CD4-positive, alpha-beta T cell treated with Interleukin-6 at 100 ng/mL for 8 hours (primary cell): ENCODE measurements around the gene PDIA5.
"Not testable (repeated sequence)": the region's sequence is repeated elsewhere in the genome, so short reads cannot be mapped to it uniquely, and the experiment has no call there.

Experiments used
- DNase-seq: peaks from one replicate; pipeline ENCODE4 v3.0.0-alpha.2; 2020; ENCODE audit warnings: mixed read lengths, low spot score

Gene PDIA5

DNA sequence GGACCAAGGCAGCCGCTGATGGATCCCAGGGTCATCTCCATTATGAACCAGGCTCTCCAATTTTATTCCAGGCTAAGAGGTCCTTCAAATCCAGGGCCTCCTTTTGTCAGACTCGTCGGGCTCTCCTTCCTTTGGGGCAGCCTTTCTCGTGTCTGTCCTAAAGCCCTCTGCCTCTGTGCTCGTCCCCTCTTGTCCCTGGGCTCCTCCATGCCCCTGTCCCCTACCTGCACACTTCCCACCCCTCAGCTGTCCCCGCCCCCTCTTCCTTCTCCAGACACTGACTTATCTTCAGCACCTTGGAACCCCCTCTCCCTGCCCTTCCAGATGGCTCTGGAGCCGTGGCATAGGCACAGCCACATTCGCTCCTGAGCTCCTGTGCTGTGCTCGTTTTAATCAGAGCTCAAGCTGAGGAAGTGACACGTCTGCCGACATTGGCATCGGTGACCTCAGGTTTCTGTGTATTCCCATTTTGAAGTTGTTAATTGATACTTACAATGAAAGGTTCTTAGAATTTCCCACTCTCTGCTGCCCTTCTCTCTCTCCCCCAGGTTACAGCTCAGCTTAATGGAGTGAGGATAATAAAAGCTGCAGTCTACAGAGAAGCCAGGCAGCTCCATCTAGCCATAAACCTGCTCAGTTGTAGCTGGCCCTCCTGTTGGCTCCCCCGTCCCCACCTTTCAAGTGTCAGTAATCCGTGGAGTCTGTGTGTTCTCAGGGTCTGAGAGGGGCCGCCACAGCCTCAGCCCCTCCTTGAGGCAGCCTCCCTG lies 83.8 kb downstream of the PDIA5 start:
- no peak for DNase-seq

DNA sequence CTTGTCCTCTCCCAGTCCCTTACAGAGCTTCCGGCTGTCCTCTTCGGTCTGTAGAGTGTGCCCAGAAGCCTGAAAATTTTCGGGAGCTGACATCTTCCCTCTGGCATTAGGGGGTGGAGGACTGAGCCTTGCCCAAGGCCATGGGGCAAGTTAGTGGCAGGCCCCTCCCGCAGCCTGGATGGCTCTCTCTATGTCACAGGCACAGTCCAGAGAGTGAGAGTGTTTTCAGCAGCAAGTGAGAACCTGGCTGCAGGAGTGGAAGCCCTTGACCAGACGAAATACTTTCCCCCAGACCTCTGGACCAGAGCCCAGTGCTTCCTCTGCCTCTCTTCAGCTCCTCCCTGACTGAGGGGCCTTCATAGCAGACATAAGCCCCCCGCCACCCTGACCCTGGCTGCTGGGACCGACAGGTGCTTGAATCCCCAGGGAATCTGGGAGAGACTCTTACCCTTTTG lies 84.5 kb downstream of the PDIA5 start:
- DNase-seq: no peak

DNA sequence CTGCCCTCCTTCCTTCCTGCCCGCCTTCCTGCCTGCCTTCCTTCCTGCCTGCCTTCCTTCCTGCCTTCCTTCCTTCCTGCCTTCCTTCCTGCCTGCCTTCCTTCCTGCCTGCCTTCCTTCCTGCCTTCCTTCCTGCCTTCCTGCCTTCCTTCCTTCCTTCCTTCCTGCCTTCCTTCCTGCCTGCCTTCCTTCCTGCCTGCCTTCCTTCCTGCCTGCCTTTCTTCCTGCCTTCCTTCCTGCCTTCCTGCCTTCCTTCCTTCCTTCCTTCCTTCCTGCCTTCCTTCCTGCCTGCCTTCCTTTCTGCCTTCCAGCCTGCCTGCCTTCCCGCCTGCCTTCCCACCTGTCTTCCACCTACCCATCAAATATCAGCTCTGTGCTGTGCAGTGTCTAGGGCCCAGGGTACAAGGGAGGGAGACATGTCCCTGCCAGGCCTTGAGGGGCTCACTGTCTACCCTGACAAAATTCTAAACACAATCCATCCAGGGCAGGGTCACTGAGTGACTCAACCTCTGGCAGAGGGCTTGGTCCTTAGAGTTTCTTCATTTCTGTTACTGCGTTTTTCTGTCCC lies 85.1 kb downstream of the PDIA5 start:
- not testable (repeated sequence) for DNase-seq

DNA sequence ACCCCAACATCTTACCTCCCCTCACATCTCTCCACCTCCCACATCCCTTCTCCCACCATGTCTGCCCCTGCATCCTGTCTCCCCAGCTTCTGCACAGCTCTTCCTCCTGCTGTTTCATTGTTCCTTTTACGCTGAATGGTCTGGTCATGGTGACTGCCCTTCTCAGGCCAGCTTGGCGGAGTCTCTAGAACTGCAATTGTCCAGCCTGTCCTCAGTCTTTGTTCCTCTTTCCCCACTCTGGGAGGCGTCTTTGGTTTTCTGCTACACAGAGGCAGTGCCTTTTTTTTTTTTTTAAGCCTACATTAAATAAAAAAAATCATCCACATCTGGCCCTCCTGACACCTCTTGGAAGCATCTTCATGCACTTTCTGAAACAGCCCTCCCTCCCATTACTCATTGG lies 85.9 kb downstream of the PDIA5 start:
- no peak for DNase-seq

DNA sequence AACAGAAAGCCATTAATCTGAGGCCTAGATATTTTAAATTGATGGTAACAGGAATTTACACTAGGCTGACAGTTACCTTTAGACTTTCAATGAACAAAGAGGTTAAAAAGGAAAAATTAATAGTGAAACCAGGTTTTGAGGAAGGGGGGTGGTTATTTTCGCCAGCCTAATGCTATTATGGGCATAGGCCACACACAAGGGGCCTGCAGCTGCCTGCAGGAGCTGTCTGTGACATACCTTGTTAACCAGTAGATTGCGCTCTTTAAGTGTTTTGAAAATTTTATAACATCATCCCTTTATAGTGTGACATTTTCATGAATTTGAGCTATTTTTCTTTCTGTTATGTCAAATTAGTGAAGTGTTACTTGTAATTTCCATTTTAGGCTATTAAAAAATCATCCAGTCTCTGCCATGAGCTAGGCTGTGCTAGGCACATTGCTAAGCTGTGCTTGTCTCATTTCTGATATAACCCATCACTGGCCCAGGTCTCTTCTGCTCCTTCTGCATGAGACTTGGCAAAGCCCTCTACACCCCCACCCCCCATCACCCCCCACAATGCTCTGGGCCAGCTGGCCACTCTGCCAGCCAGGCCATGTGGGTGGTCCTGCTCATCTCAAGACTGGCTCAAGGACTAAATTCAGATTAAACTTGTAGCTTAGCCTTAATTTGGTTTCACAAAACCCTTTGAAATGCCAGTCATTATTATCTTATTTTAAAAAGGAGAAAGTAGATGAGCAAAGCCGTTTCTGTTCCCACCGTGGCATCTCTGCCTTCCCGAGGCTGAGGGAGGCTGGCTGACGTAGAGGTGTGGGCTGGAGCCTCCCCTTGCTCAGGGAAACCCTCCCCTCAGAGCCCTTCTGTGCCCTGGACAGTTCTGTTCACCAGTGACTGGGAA lies 86.5 kb downstream of the PDIA5 start:
- DNase-seq: no peak

DNA sequence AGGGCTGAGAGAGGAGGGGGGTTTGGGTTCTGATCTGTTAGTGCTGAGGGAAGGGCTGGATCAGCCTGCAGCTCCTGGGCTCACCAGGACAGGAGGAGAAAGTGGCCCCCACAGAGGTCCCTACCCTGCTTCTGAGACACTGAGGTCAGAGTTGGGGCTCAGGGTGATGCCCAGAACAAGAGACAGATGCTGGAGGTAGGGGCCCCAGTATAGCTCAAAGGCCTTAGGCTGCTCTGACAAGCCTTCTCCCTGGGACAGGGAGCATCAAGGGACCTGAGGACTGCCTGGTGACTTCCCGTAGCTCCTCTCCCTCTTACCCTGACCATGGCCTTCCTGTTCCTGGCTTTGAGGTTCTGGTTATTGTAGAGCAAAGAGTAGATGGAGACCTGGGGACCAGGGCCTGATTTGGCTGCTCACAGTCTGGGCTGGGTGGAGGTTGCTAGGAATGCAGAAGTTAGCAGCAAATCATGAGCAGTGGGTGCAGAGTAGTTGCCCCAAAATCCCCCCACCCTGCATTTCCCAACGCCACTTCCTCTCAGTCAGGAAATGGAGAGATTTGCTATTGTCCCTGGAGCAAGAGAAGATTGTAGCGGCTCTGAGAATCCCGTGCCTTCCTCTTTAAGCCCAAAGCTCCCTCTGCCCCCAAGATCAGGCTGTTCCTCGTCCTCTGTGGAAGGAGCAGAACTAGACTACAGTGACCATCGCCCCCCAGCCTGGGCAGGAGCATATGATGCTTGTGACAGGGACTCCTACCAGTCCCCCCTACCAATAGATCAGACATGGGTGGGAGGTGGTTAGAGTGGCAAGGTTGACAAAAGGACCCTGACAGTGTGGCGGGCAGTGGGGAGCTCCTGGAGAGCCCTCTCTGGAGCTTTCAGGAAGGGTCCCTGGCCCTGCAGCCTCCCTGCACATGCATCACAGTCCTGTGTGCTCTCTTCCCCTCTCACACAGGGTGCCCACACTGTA lies 87.5 kb downstream of the PDIA5 start:
- DNase-seq: no peak

DNA sequence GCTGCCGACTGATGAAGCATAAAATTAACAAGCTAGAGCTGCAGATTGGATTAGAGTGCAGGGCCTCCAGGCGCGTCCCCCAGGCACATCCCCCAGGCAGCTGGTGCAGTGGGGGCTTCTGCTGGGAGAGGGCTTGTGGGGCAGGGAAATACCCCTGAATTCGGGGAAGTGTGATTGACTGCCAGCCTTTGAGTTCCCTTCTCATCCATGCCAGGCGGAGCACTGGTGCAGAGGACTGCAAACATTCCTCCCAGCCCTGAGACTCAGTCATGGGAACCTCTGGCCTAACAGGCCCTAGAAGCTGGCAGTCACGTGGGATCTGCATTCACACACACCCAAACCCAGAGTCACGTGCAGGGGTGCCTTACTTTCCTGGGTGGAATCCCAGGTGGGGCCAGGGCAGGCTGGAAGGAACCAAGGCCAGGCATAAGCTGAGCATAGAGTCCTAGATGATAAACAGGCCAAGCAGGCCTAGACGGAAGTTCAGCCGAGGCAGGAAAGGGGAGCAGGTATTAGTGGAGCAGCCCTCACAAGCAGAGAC lies 88.7 kb downstream of the PDIA5 start:
- no peak for DNase-seq

DNA sequence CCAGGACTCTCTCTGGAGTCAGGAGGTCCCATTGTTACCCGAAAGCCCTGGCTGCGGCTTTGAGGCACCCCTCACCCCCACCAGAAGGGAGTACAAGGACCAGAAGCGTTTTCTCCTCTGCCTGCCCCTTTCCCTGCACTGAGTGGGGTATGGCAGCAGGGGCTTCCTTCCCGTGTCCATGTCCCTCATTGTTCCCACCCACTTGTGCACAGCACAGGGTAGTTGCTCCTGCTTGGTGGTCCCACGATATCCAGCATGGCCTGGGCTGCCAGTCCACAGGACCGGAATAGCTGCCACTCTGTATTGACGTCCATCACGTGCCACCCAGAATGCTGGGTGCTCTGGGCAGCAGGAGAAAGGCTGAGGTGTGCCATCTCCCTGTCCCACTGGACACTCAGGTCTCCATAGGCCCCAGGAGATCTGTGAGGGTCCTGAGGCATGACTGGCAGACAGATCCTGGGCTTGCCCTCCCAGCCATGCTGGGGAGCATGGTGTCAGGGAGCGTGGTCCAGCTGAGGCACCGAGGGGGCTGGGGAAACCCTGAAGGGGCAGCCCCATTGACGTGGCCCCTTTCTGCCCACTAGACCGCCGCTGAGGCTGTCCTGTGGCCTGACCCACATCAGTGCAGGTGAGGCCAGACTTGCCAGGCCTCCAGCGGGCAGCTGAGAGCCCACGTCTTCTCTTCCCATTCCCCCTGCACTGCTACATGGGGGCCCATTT lies 89.6 kb downstream of the PDIA5 start:
- DNase-seq: no peak

DNA sequence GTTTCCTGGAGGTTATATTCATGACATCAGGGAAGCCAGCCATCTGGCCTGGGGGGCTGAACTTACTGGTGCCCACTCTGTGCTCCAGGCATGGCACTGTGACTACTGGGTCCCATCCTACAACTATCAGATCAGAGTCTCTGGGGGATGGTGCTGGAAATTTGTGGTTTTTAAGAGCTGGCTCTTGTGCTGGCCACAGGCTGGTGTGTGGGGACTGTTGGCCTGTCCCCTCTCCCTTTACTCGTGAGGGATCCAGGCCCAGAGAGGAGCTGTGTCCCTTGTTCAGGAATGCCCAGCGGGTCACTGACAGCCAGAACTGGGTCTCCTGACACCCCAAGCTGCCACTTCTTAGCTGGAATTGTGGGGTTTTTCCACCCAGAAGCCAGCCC lies 90.4 kb downstream of the PDIA5 start:
- DNase-seq: no peak

DNA sequence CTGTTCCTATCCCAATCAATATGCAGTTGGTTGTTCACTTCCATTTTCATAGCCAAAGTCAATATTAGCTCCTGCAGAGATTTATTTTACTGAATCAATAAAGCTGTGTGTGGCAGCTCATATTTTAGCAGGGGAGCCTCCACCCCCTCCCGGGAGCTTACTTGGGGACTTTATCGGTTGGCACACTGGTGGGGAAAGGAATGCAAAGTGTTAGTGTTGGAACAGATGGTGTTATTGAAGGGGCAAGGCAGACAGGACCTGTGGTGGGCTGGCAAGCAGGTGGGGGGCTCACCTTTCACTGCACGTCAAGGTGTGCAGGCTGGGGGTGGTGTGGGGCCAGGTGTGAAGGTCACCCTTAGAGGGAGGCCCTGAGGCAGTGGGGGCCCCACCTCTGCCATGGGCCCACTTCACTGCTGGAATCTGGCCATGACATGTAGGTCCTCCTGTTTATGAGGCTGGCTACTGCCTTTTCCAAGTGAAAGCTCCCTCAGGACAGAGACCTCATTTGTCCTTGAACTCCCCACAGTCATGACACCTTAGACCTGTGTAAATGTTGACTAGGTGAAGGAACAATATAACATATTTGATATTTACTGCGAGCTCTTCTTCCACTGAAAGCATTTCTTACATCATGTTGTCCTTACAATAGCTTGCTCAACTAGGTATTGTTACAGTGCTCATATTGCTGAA lies 90.9 kb downstream of the PDIA5 start:
- DNase-seq: no peak

DNA sequence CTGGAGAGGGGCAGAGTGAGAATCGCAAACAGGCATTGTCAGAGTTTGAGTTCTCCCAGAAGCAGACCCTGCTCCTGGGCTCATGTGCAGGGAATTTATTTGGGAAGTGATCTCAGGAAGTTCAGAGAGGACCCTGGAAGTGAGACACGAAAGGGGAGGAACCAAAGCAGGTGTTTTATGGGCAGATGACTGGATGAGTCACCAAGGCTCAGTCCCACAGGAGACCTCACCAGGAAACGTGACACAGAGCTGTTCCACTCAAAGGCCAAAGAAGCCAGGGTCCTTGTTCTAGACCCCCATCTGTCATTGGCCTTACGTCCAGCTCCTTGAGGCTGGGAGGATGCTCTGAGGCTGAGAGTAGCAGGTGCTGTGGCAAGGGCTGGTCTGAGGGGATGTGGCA lies 91.5 kb downstream of the PDIA5 start:
- DNase-seq: no peak

DNA sequence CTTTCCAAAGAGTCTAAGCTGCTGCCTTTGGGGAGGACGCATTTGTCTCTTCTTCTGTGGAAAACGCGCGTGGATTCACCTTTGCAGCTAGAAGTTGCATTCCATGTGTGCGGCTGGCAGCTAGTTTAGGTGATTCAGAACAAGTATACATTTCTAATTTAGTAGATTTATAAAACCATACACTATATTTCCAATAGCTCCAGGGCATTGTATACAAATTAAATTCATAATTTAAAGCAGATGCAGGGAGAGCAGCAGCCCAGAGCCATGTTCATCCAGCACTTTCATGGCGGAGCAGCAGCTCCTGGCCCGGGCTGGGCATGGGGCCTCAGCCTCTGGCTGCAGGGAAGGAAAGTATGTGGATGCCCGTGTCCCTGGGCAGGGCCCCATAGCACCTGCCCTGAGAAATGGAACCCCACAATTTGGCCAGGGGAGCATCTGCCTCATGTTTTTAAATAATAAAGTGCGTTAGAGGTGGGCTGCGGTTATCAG lies 92.1 kb downstream of the PDIA5 start:
- no peak for DNase-seq

DNA sequence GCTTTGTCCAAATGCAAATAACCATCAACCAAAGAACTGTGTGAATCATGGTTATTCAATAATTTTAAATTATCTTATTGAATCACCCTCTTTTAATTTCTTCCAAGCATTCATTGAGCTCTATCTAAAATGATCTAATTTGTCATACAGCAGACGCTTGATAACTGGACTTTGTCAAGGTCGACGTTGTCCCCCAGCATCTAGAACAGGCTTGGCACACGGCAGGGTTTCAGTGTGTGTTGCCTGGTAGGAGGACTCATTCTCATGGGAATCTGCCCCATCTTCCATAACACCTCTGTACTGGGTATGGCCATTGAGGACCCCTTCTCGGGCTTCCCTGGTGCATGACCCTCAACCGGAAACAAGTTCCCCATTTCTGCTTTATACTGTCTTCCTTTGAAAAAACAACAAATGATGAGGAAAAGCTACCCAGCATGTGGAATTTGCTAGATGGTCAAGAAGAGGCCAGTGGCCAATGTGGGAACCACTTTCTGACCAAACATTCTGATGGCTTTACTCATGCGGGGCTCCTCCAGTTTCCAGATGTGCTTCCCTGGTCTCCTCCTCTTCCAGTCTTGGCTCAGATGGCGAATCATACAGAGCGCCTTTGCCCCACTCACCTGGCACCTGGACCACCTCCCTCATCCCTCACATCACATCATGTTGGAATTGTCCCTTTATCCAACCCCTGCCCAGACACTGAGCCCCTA lies 93.3 kb downstream of the PDIA5 start:
- DNase-seq: no peak

DNA sequence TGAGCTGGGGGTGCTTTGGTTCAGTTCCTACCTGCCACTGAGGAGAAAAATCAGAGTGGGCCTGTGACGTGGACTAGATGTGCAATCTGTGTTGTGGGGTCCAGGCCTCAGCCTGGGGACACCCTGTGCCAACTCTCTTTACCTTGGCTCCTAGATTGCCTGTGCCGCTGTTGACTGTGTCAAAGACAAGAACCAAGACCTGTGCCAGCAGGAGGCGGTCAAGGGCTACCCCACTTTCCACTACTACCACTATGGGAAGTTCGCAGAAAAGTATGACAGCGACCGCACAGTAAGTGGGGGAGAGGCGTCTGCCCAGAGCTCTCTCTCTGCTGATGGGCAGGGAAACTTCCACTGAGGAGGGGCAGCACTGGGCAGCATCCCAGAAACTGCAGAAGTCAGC lies 94.3 kb downstream of the PDIA5 start:
- DNase-seq: no peak

DNA sequence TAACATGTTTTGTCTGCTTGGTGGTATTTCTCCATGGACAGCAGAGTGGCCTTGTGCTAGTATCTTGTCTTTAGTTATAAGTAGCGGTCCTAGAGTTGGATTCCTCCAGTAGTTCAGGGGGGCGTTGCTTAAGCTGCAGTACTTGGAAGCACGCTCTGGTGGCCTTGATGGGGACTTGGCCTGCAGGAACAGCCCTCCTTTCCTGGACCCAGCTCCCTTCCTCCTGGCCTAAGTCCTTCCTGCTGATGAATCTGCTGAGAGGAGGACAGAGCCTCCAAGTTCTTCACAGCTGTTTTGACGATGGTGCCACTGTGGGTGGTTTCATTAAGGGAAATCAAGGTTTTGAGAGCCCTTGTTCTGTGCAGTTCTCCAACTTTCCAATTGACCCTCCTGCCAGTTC lies 96.3 kb downstream of the PDIA5 start:
- no peak for DNase-seq

DNA sequence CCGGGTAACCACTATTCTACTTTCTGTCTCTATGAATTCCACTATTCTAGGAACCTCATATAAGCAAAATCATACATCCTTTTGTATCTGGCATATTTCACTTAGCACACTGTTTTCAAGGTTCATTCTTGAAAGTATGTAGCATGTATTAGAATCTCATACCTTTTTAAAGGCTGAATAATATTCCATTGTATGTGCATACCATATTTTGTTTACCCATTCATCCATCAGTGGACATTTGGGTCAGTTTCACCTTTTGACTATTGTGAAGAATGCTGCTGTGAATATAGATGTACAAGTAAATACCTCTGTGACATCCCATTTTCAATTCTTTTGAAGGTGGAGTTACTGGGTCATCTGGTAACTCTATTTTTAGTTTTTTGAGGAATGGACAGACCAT lies 98.3 kb downstream of the PDIA5 start:
- no peak for DNase-seq

DNA sequence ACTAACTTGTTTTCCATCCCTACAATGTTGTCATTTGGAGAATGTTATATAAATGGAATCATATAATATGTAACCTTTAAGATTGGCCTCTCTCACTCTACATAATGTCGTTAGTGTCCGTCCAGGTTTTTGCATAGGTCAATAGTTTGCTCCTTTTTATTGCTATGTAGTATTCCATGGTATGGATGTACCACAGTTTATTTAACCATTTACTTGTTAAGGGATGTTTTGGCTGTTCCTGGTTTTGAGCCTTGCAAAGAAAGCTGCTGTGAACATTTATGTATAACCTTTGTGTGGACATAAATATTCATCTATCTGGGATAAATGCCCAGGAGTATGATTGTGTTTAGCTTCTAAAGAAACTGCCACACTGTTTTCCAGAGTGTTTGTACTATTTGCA lies 100.9 kb downstream of the PDIA5 start:
- no peak for DNase-seq

DNA sequence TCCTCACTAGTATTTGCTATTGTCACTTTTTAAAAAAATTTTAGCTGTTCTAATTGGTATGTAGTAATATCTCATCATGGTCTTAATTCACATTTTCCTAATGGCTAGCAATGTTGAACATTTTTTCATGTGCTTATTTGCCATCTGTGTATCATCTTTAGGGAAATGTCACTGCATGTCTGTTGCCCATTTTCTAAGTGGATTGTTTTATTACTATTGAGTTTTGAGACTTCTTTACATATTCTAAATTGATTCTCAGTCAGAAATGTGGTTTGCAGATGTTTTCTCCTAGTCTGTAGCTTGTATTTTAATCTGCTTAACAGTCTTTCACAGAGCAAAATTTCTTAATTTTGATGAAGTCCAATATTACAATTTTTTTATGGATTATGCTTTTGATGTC lies 101.3 kb downstream of the PDIA5 start:
- no peak for DNase-seq

DNA sequence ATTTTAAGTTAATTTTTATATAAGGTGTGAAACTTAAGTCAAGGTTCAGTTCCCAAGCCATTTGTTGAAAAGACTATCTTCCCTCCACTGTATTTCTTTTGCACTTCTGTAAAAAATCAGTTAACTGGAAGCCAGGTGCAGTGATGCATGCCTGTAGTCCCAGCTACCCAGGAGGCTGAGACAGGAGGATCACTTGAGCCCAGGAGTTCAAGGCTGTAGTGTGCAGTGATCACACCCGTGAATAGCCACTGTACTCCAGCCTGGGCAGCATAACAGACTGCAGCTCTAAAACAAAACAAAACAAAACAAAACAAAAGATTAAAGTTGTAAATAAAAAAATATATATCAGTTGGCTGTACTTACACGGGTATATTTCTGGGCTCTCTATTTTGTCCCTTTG lies 101.8 kb downstream of the PDIA5 start:
- no peak for DNase-seq
